ENCODE data around the gene CFAP119.

CFAP119 gene

DNA sequence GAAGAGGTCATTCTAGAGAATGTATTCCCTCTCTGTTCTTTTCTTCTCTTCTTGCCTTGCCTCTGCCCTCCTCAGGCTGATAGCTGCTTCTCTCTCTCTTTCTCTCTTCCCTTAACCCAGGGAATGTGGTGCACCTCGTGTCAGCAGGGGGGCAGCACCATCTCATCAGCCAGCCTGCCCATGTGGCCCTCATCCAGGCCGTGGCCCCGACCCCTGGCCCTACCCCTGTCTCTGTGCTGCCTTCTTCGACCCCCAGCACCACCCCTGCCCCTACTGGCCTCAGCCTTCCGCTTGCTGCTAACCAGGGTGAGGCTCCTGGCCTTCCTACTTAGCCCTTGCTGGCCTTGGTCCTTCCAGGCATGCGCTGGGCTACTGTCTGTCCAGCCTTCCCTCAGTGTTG is 39.4 kb downstream of the CFAP119 start:
- in situ Hi-C loops (cut with HindIII; ENCODE audit: low pct_unique_long_range_greater_than_20kb, low sequenced_read_pairs), result no loop called here
- DNase-seq (ENCODE audit: low read depth in 1 of 2, low spot score in 1 of 2), result no peak
- TF ChIP-seq JUND (IDR thresholded peaks at IDR 0.05; ENCODE audit: low read depth), result no peak

DNA sequence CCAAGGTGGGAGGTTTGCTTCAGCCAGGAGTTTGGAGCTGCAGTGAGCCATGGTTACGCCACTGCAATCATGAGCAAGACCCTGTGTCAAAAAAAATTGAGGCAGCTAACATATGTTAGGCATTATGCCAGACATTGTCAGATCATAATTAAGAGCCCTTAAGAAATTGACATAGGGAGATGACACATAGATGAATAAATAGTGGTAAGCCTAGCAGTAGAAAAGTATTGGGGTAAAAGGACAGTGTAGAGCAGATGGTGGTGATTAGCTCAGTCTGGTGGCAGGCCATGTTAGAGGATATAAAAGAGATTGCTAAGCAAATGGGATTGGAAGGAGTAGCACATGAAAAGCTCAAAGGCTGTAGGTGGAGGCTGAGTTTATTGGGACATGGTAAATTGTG is 40.3 kb downstream of the CFAP119 start:
- no peak for DNase-seq (ENCODE audit: low read depth in 1 of 2, low spot score in 1 of 2)
- in situ Hi-C loops (cut with HindIII; ENCODE audit: low pct_unique_long_range_greater_than_20kb, low sequenced_read_pairs), result no loop called here
- TF ChIP-seq JUND (IDR thresholded peaks at IDR 0.05; ENCODE audit: low read depth), result no peak

DNA sequence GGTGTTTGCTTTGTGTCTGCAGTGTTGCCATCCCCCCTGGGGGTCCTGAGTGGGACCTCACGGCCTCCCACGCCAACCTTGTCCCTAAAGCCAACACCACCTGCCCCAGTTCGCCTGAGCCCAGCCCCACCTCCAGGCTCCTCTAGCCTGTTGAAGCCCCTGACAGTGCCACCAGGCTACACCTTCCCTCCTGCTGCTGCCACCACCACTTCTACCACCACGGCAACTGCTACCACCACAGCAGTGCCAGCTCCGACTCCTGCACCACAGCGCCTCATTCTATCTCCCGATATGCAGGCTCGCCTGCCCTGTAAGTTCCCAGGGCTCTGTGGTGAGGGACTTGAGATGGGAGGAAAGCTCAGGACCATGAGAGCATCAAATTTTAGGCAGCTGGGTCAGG is 40.7 kb downstream of the CFAP119 start:
- no peak for DNase-seq (ENCODE audit: low read depth in 1 of 2, low spot score in 1 of 2)
- TF ChIP-seq JUND (IDR thresholded peaks at IDR 0.05; ENCODE audit: low read depth), result no peak
- in situ Hi-C loops (cut with HindIII; ENCODE audit: low pct_unique_long_range_greater_than_20kb, low sequenced_read_pairs), result no loop called here

DNA sequence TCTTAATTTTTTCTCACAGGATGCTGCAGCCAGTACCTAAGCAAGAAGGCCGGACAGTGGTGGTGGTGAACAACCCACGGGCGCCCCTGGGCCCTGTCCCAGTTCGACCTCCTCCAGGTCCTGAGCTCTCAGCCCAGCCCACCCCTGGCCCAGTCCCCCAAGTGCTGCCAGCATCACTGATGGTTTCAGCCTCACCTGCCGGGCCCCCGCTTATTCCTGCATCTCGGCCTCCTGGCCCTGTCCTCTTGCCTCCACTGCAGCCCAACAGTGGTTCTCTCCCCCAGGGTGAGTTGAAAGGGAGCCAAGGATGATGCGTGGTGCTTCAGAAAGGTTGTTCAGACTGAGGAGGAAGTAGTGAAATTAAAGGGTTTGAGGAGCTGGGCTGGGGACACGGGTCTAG is 41.2 kb downstream of the CFAP119 start:
- in situ Hi-C loops (cut with HindIII; ENCODE audit: low pct_unique_long_range_greater_than_20kb, low sequenced_read_pairs), result no loop called here
- no peak for TF ChIP-seq JUND (IDR thresholded peaks at IDR 0.05; ENCODE audit: low read depth)
- DNase-seq (ENCODE audit: low read depth in 1 of 2, low spot score in 1 of 2), result no peak

DNA sequence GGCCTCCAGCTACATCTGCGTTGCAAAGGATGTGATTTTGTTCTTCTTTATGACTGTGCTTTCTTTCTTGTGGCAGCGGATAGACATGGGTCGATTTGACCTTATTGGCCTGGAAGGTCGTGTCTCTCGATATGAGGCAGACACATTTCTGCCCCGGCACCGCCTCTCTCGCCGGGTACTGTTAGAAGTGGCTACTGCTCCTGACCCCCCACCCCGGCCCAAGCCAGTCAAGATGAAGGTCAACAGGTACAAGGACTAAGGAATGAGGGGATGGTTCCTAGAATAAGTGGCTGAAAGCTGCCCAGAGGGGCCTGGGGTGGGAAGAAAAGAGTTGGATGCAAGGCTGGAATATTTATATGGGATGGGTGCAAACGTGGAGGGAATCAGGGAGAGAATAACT is 41.8 kb downstream of the CFAP119 start:
- TF ChIP-seq JUND (IDR thresholded peaks at IDR 0.05; ENCODE audit: low read depth), result no peak
- no peak for DNase-seq (ENCODE audit: low read depth in 1 of 2, low spot score in 1 of 2)
- in situ Hi-C loops (cut with HindIII; ENCODE audit: low pct_unique_long_range_greater_than_20kb, low sequenced_read_pairs), result no loop called here

DNA sequence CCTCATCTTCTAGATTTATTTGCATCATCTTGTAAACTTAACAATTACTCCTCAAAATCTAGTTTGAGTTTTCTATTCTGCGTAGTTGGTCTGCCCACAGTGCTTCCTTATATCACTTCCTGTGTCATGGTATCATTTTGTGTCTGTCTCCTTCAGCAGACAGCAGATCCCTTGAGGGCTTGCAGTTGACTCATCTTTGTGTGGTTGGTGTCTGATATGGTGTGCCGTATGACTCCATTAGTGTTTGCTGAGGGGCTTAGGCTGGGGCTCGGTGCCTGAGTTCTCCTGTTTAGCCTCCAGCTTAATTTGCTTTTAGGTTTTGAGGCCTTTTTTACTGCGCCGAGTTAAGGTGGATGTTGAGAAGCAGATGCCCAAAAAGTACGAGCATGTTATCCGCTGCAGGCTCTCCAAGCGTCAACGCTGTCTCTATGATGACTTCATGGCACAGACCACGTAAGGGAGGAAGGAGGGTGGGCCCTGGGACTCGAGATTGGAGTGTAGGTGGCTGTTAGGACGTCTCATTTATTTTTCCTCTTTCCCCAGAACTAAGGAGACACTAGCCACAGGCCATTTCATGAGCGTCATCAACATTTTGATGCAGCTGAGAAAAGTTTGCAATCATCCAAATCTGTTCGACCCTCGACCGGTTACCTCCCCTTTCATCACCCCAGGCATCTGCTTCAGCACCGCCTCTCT is 46.0 kb downstream of the CFAP119 start:
- no peak for DNase-seq (ENCODE audit: low read depth in 1 of 2, low spot score in 1 of 2)
- TF ChIP-seq JUND (IDR thresholded peaks at IDR 0.05; ENCODE audit: low read depth), result no peak
- in situ Hi-C loops (cut with HindIII; ENCODE audit: low pct_unique_long_range_greater_than_20kb, low sequenced_read_pairs), result no loop called here

DNA sequence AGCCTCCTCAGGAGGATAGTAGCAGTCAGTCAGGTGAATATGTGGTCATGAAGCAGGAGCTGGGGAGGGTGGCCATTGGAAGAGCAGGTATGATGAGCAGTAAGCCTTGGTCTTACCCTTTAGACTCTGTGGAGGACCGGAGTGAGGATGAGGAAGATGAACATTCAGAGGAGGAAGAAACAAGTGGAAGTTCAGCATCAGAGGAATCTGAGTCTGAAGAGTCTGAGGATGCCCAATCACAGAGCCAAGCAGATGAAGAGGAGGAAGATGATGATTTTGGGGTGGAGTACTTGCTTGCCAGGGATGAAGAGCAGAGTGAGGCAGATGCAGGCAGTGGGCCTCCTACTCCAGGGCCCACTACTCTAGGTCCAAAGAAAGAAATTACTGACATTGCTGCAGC is 50.1 kb downstream of the CFAP119 start:
- no peak for DNase-seq (ENCODE audit: low read depth in 1 of 2, low spot score in 1 of 2)
- in situ Hi-C loops (cut with HindIII; ENCODE audit: low pct_unique_long_range_greater_than_20kb, low sequenced_read_pairs), result no loop called here
- no peak for TF ChIP-seq JUND (IDR thresholded peaks at IDR 0.05; ENCODE audit: low read depth)

DNA sequence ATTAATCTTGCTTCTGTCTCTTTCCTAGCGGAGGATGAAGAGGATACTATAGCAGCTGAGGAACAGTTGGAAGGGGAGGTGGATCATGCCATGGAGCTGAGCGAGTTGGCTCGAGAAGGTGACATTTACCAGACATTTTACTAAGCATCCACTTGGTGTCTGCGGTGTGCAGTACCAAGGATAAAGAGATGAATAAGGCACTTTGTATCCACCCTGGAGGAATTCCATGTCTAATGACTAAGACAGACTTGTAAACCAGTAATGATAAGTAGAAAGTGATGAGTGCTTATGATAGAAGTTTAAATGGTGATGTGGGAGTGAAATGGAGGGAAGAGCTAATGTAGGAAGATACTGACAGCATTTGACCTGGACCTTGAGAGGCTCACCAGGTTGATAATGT is 50.9 kb downstream of the CFAP119 start:
- no peak for TF ChIP-seq JUND (IDR thresholded peaks at IDR 0.05; ENCODE audit: low read depth)
- in situ Hi-C loops (cut with HindIII; ENCODE audit: low pct_unique_long_range_greater_than_20kb, low sequenced_read_pairs), result no loop called here
- no peak for DNase-seq (ENCODE audit: low read depth in 1 of 2, low spot score in 1 of 2)
